Calu3 (cell line): ENCODE measurements around the gene KCNT2. TPM values are rescaled to one million over a fixed set of nuclear protein-coding genes. Genes with fewer than 3 reads are reported as not detected.

Experiments used
- BruUV-seq: library from RNA; stranded (reverse); fragments of 400-500 nt; replicated peaks from 2 replicates; lab custom pipeline; 2021; lab: Mats Ljungman, UMichigan
- CTCF ChIA-PET: fragments of 300-600 bp; sonication (Branson Sonifier 250); formaldehyde crosslinking; loops from one replicate; lab custom pipeline; 2022; ENCODE audit warnings: antibody characterized with exemption; lab: Charles Lee
- DNase-seq: peaks from one replicate; pipeline ENCODE4 v3.0.0; 2022
- H3K27ac Mint-ChIP-seq: one replicate; pipeline ENCODE4 v1.8.0; 2022; ENCODE audit warnings: mixed read lengths; ENCODE audit not compliant: unreplicated experiment
- H3K27me3 Mint-ChIP-seq: one replicate; pipeline ENCODE4 v1.8.0; 2022; ENCODE audit warnings: mixed read lengths; ENCODE audit not compliant: unreplicated experiment
- H3K36me3 Mint-ChIP-seq: one replicate; pipeline ENCODE4 v1.8.0; 2022; ENCODE audit warnings: mild to moderate bottlenecking, moderate library complexity, mixed read lengths; ENCODE audit not compliant: insufficient read depth, unreplicated experiment
- H3K4me1 Mint-ChIP-seq: one replicate; pipeline ENCODE4 v1.8.0; 2022; ENCODE audit warnings: mild to moderate bottlenecking, low read depth, mixed read lengths; ENCODE audit not compliant: unreplicated experiment
- H3K4me3 Mint-ChIP-seq: one replicate; pipeline ENCODE4 v1.8.0; 2022; ENCODE audit warnings: mild to moderate bottlenecking, low read depth, moderate library complexity, mixed read lengths; ENCODE audit not compliant: unreplicated experiment
- H3K9me3 Mint-ChIP-seq: one replicate; pipeline ENCODE4 v1.8.0; 2022; ENCODE audit warnings: low read depth, mixed read lengths; ENCODE audit not compliant: unreplicated experiment
- CTCF ChIP-seq: fragments of 200-600 bp; IDR thresholded peaks from one replicate; pipeline ENCODE4 v1.8.0; 2022; ENCODE audit warnings: antibody characterized with exemption; ENCODE audit not compliant: unreplicated experiment
- intact Hi-C: fragments of 100-400 bp; cut with micrococcal nuclease; formaldehyde crosslinking; loops from one replicate; pipeline ENCODE4 v1.10.0; 2022; ENCODE audit not compliant: unreplicated experiment
- total RNA-seq: library from RNA; stranded (reverse); gene quantifications from 2 replicates; pipeline ENCODE4 v1.2.3, GENCODE V29; 2022

KCNT2 gene
- total RNA-seq, 1 experiment from 2014 or later, result 3.3 TPM

GRCh38 chr1:196466166-196466565, 142.1 kb downstream of the KCNT2 start:
- no peak for TF ChIP-seq CTCF
- Mint-ChIP-seq H3K36me3 (no peaks in the 10 kb centered on the region), H3K27me3 (no peaks in the 10 kb centered on the region), H3K4me1 (no peaks in the 10 kb centered on the region), H3K4me3 (no peak overlapping the region), H3K27ac (no peak overlapping the region), H3K9me3 (no peaks in the 10 kb centered on the region)
- CTCF ChIA-PET, result no interaction called here
- intact Hi-C loops, result no loop called here
- no peak for DNase-seq
- BruUV-seq, result no TSS peak

- Mint-ChIP-seq H3K27me3 (no peaks in the 10 kb centered on the region), H3K4me1 (no peaks in the 10 kb centered on the region), H3K9me3 (no peaks in the 10 kb centered on the region), H3K36me3 (no peaks in the 10 kb centered on the region), H3K27ac (no peak overlapping the region), H3K4me3 (no peak overlapping the region)
- TF ChIP-seq CTCF, result no peak
- intact Hi-C loops, result no loop called here
- BruUV-seq, result no TSS peak
- CTCF ChIA-PET, result no interaction called here
- no peak for DNase-seq
Observed at GRCh38 chr1:196464480-196464941, 143.7 kb downstream of the KCNT2 start.

- no peak overlapping the region for H3K27ac Mint-ChIP-seq
- CTCF ChIA-PET, result no interaction called here
- H3K9me3 Mint-ChIP-seq, result no peaks in the 10 kb centered on the region
- H3K36me3 Mint-ChIP-seq, result no peaks in the 10 kb centered on the region
- intact Hi-C loops, result no loop called here
- no peaks in the 10 kb centered on the region for H3K27me3 Mint-ChIP-seq
- H3K4me1 Mint-ChIP-seq, result no peaks in the 10 kb centered on the region
- H3K4me3 Mint-ChIP-seq, result no peak overlapping the region
- no TSS peak for BruUV-seq
- no peak for TF ChIP-seq CTCF
- no peak for DNase-seq
Observed at GRCh38 chr1:196462086-196462485, 146.2 kb downstream of the KCNT2 start.

GRCh38 chr1:196461521-196461920, 146.7 kb downstream of the KCNT2 start:
- Mint-ChIP-seq H3K27ac (no peak overlapping the region), H3K4me1 (no peaks in the 10 kb centered on the region), H3K27me3 (no peaks in the 10 kb centered on the region), H3K4me3 (no peak overlapping the region), H3K9me3 (no peaks in the 10 kb centered on the region), H3K36me3 (no peaks in the 10 kb centered on the region)
- BruUV-seq, result no TSS peak
- intact Hi-C loops, result no loop called here
- no peak for DNase-seq
- CTCF ChIA-PET, result no interaction called here
- no peak for TF ChIP-seq CTCF
